Peyer's patch (tissue), 4 donors: ENCODE measurements around the gene COPS7B.
A peak's percentile ranks its signal among the peaks of the same experiment; 100 is the strongest.

Source experiments
- POLR2A ChIP-seq, 2 donors: fragments of 450-650 bp; IDR thresholded peaks; one replicate each; pipeline ENCODE4 v1.5.1; 2017; ENCODE audit warnings: antibody characterized with exemption in 2 of 2, mild to moderate bottlenecking in 2 of 2, moderate library complexity in 2 of 2
- TF ChIP-seq, protein P1 (sequence below), 6 experiments: fragments of 450-650 bp in 4 of 6; fragments of 200-600 bp in 2 of 6; sonication (generic) in 1 of 6; IDR thresholded peaks; one replicate each; pipeline ENCODE4 v1.5.1; 2017 to 2019; ENCODE audit warnings: antibody characterized with exemption in 6 of 6, mild to moderate bottlenecking in 3 of 6, moderate library complexity in 1 of 6

DNA sequence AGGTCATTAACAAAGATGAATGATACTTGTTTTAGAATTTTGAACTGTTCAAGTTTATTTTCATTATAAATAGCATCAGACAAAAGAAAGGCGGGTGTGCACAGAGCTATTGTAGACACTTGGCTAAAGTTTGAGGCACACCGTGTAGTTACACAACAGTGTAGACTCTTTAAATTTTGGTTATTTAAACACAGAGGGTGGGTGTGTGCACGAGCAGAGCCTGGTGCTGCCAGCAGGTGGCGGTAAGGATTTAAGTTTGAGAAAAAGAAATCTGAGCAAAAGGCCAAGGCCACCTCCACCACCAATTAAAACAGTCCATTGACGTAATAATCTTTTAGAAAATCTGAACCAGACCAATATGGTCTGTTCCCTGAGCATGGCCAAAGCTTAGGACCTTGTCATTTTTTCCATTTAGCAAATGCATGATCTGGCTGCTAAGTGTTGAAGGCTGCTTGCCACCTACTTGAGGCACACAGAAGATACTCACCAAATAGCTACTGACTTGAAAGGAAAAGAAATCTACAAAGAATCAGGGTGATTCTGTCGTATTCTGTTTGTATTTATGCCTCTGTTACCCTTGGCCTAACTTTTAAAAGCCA is 14.3 kb downstream of the COPS7B start:
- no peak for TF ChIP-seq POLR2A (IDR thresholded peaks at IDR 0.05)
- TF ChIP-seq, protein P1, sequence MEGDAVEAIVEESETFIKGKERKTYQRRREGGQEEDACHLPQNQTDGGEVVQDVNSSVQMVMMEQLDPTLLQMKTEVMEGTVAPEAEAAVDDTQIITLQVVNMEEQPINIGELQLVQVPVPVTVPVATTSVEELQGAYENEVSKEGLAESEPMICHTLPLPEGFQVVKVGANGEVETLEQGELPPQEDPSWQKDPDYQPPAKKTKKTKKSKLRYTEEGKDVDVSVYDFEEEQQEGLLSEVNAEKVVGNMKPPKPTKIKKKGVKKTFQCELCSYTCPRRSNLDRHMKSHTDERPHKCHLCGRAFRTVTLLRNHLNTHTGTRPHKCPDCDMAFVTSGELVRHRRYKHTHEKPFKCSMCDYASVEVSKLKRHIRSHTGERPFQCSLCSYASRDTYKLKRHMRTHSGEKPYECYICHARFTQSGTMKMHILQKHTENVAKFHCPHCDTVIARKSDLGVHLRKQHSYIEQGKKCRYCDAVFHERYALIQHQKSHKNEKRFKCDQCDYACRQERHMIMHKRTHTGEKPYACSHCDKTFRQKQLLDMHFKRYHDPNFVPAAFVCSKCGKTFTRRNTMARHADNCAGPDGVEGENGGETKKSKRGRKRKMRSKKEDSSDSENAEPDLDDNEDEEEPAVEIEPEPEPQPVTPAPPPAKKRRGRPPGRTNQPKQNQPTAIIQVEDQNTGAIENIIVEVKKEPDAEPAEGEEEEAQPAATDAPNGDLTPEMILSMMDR (IDR thresholded peaks at IDR 0.05) = peak in 4 of 6 experiments; percentile 42 to 51 (median 44)
